Esophagus (tissue), 2 donors: ENCODE data around the gene OR10A2. TPM values are rescaled to one million over a fixed set of nuclear protein-coding genes. Genes with fewer than 3 reads are reported as not detected.

Experiments
- H3K27ac ChIP-seq, 2 donors: one replicate each; pipeline ENCODE4 v1.5.1; 2013; ENCODE audit warnings: low read depth in 2 of 2, mild to moderate bottlenecking in 2 of 2, inconsistent platforms in 1 of 2, low read length in 1 of 2, moderate library complexity in 1 of 2
- H3K27me3 ChIP-seq, 2 donors: one replicate each; pipeline ENCODE4 v1.6.1; 2013; ENCODE audit warnings: low read length in 2 of 2, control low read depth in 1 of 2, mild to moderate bottlenecking in 1 of 2; ENCODE audit not compliant: insufficient read depth in 2 of 2, control insufficient read depth in 1 of 2
- H3K36me3 ChIP-seq, 2 donors: one replicate each; pipeline ENCODE4 v1.6.1; 2013; ENCODE audit warnings: low read length in 1 of 2; ENCODE audit not compliant: control insufficient read depth in 2 of 2, insufficient read depth in 2 of 2
- H3K4me1 ChIP-seq, 2 donors: one replicate each; pipeline ENCODE4 v1.6.1; 2013; ENCODE audit warnings: low read length in 1 of 2; ENCODE audit not compliant: control insufficient read depth in 2 of 2, insufficient read depth in 2 of 2
- H3K4me3 ChIP-seq, 2 donors: one replicate each; pipeline ENCODE4 v1.5.1; 2013; ENCODE audit warnings: low read length in 2 of 2, mild to moderate bottlenecking in 2 of 2, low read depth in 1 of 2, moderate library complexity in 1 of 2
- H3K9me3 ChIP-seq, 2 donors: one replicate each; pipeline ENCODE4 v1.6.1; 2013; ENCODE audit warnings: mild to moderate bottlenecking in 2 of 2, low read depth in 1 of 2, low read length in 1 of 2, moderate library complexity in 1 of 2; ENCODE audit not compliant: control insufficient read depth in 2 of 2, insufficient read depth in 1 of 2
- WGBS, 2 donors: extraction: QIAGEN DNeasy Blood & Tissue Kit; methylation state at CpG; one replicate each; pipeline ENCODE4 v1.1.7; 2013; 5-methylcytosine and 5-hydroxymethylcytosine counted together
- polyA plus RNA-seq, 2 donors: library from polyadenylated mRNA; stranded (reverse); fragments of 200-250 nt; gene quantifications; one replicate each; pipeline ENCODE4 v1.2.3, GENCODE V29; 2013
- donor health status: healthy with polysubstance abuse.
- donor health status: Bipolar disorder and iron deficiency.

The OR10A2 gene
- not detected for polyA plus RNA-seq

- H3K27me3 ChIP-seq: no peaks in the 10 kb centered on the region
- H3K4me1 ChIP-seq: no peaks in the 10 kb centered on the region
- H3K27ac ChIP-seq: no peak within 1 kb of the TSS
- H3K4me3 ChIP-seq: no peak within 1 kb of the TSS
- H3K9me3 ChIP-seq: peaks cover 0 to 3% of the 10 kb centered on the region in 2 donors
- 41 to 46% methylated on average over 1 of the region's 1 CpG for WGBS, 2 donors
- H3K36me3 ChIP-seq: no peaks in the 10 kb centered on the region
These were observed at the start of gene OR10A2 for GRCh38 chr11:6862961-6863360. Gene OR10A2, plus strand, starts transcription at chr11:6863057. Its CDS starts 6,698 bp downstream, at chr11:6869755.

- Histone ChIP-seq H3K4me3 (no peak overlapping the region), H3K36me3 (no peaks in the 10 kb centered on the region), H3K9me3 (peaks cover 0 to 6% of the 10 kb centered on the region in 2 donors), H3K4me1 (no peaks in the 10 kb centered on the region), H3K27ac (no peak overlapping the region), H3K27me3 (no peaks in the 10 kb centered on the region)
- 71 to 74% methylated on average over 2 of the region's 2 CpGs for WGBS, 2 donors
These were observed 49.2 kb upstream of the OR10A2 start for GRCh38 chr11:6813656-6814055.

- H3K27ac ChIP-seq: no peak overlapping the region
- H3K9me3 ChIP-seq: peaks cover 0 to 10% of the 10 kb centered on the region in 2 donors
- H3K4me3 ChIP-seq: no peak overlapping the region
- no peaks in the 10 kb centered on the region for H3K36me3 ChIP-seq
- 56 to 58% methylated on average over 1 of the region's 1 CpG for WGBS, 2 donors
- H3K27me3 ChIP-seq: no peaks in the 10 kb centered on the region
- no peaks in the 10 kb centered on the region for H3K4me1 ChIP-seq
These were observed 45.2 kb upstream of the OR10A2 start for GRCh38 chr11:6817694-6818093.

GRCh38 chr11:6818967-6819366 is 43.9 kb upstream of the OR10A2 start:
- peaks cover 0 to 10% of the 10 kb centered on the region in 2 donors for H3K9me3 ChIP-seq
- H3K27me3 ChIP-seq: no peaks in the 10 kb centered on the region
- no peak overlapping the region for H3K27ac ChIP-seq
- no peaks in the 10 kb centered on the region for H3K36me3 ChIP-seq
- 86 to 94% methylated on average over 5 of the region's 5 CpGs for WGBS, 2 donors
- H3K4me1 ChIP-seq: no peaks in the 10 kb centered on the region
- H3K4me3 ChIP-seq: no peak overlapping the region

- H3K27ac ChIP-seq: no peak overlapping the region
- H3K27me3 ChIP-seq: no peaks in the 10 kb centered on the region
- no peaks in the 10 kb centered on the region for H3K9me3 ChIP-seq
- H3K4me3 ChIP-seq: no peak overlapping the region
- WGBS, 2 donors: 67 to 72% methylated on average over 5 of the region's 5 CpGs
- no peaks in the 10 kb centered on the region for H3K36me3 ChIP-seq
- no peaks in the 10 kb centered on the region for H3K4me1 ChIP-seq
These were observed 38.6 kb upstream of the OR10A2 start for GRCh38 chr11:6824136-6824823.

GRCh38 chr11:6825231-6825744 is 37.6 kb upstream of the OR10A2 start:
- WGBS, 2 donors: 76 to 77% methylated on average over 7 of the region's 7 CpGs

GRCh38 chr11:6828103-6828502 is 34.8 kb upstream of the OR10A2 start:
- Histone ChIP-seq H3K4me1 (no peaks in the 10 kb centered on the region), H3K27ac (no peak overlapping the region), H3K9me3 (no peaks in the 10 kb centered on the region), H3K36me3 (no peaks in the 10 kb centered on the region), H3K4me3 (no peak overlapping the region), H3K27me3 (no peaks in the 10 kb centered on the region)
- whole genome bisulfite sequencing, 2 donors: 72 to 82% methylated on average over 1 of the region's 1 CpG

More at GRCh38 chr11:6825231-6825744, 37.6 kb upstream of the OR10A2 start:
- no peaks in the 10 kb centered on the region for H3K9me3 ChIP-seq
- H3K4me3 ChIP-seq: no peak overlapping the region
- no peaks in the 10 kb centered on the region for H3K36me3 ChIP-seq
- H3K27me3 ChIP-seq: no peaks in the 10 kb centered on the region
- no peaks in the 10 kb centered on the region for H3K4me1 ChIP-seq
- H3K27ac ChIP-seq: no peak overlapping the region

GRCh38 chr11:6833356-6833755 is 29.5 kb upstream of the OR10A2 start:
- no peaks in the 10 kb centered on the region for H3K27me3 ChIP-seq
- H3K27ac ChIP-seq: no peak overlapping the region
- WGBS, 2 donors: 70 to 83% methylated on average over 6 of the region's 6 CpGs
- no peaks in the 10 kb centered on the region for H3K36me3 ChIP-seq
- no peak overlapping the region for H3K4me3 ChIP-seq
- no peaks in the 10 kb centered on the region for H3K9me3 ChIP-seq
- H3K4me1 ChIP-seq: no peaks in the 10 kb centered on the region

GRCh38 chr11:6834021-6834420 is 28.8 kb upstream of the OR10A2 start:
- Histone ChIP-seq H3K4me3 (no peak overlapping the region), H3K27ac (no peak overlapping the region), H3K4me1 (no peaks in the 10 kb centered on the region), H3K27me3 (no peaks in the 10 kb centered on the region), H3K36me3 (no peaks in the 10 kb centered on the region), H3K9me3 (no peaks in the 10 kb centered on the region)
- 48 to 53% methylated on average over 1 of the region's 1 CpG for WGBS, 2 donors

GRCh38 chr11:6841694-6842093 is 21.2 kb upstream of the OR10A2 start:
- H3K27ac ChIP-seq: no peak overlapping the region
- no peaks in the 10 kb centered on the region for H3K27me3 ChIP-seq
- no peaks in the 10 kb centered on the region for H3K36me3 ChIP-seq
- no peaks in the 10 kb centered on the region for H3K4me1 ChIP-seq
- peaks cover 0 to 2% of the 10 kb centered on the region in 2 donors for H3K9me3 ChIP-seq
- no peak overlapping the region for H3K4me3 ChIP-seq
